A673 (cell line): ENCODE measurements around the gene HGFAC.

ENCODE experiments used
- EZH2 ChIP-seq: fragments of 200-600 bp; sonication (generic); IDR thresholded peaks from 2 replicates; pipeline ENCODE4 v1.6.1; 2017; ENCODE audit warnings: borderline replicate concordance, low read depth, mild to moderate bottlenecking, mixed read lengths, antibody characterized with exemption, low read length; ENCODE audit not compliant: poor library complexity, severe bottlenecking
- TF ChIP-seq, protein P1 (sequence below): fragments of 300-800, 200-600 bp; sonication (generic); conservative IDR thresholded peaks from 2 replicates; pipeline ENCODE4 v1.5.1; 2017; ENCODE audit warnings: low read depth, mild to moderate bottlenecking, antibody characterized with exemption, low read length, moderate library complexity, mixed read lengths

GRCh38 chr4:3397128-3397527, 44.6 kb upstream of the HGFAC start:
- TF ChIP-seq, protein P1, sequence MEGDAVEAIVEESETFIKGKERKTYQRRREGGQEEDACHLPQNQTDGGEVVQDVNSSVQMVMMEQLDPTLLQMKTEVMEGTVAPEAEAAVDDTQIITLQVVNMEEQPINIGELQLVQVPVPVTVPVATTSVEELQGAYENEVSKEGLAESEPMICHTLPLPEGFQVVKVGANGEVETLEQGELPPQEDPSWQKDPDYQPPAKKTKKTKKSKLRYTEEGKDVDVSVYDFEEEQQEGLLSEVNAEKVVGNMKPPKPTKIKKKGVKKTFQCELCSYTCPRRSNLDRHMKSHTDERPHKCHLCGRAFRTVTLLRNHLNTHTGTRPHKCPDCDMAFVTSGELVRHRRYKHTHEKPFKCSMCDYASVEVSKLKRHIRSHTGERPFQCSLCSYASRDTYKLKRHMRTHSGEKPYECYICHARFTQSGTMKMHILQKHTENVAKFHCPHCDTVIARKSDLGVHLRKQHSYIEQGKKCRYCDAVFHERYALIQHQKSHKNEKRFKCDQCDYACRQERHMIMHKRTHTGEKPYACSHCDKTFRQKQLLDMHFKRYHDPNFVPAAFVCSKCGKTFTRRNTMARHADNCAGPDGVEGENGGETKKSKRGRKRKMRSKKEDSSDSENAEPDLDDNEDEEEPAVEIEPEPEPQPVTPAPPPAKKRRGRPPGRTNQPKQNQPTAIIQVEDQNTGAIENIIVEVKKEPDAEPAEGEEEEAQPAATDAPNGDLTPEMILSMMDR, result no peak
- TF ChIP-seq EZH2, result no peak
